ENCODE results near the gene SEMA3D. TPM values are rescaled to one million over a fixed set of nuclear protein-coding genes. Genes with fewer than 3 reads are reported as not detected.

Gene SEMA3D
- total and polyA plus RNA-seq, 5 donors, result 0.54 to 3.1 (median 2.1) TPM

- intact Hi-C loops (cut with DNase I), result no loop called here
- Histone ChIP-seq H3K27me3 (ENCODE audit: control insufficient read depth, insufficient read depth) (no peaks in the 10 kb centered on the region), H3K9me3 (ENCODE audit: control insufficient read depth, low read length) (no peaks in the 10 kb centered on the region), H3K27ac (ENCODE audit: low read length) (no peak overlapping the region), H3K4me1 (ENCODE audit: control insufficient read depth, insufficient read depth, low read length) (no peaks in the 10 kb centered on the region), H3K4me3 (ENCODE audit: low read length) (no peak overlapping the region)
- ATAC-seq (no peak), DNase-seq (no peak)
- 68% methylated on average over 1 of the region's 1 CpG for WGBS
Observed at GRCh38 chr7:84946549-84946948, 240.3 kb downstream of the SEMA3D start.
